HepG2 (cell line): ENCODE data around the gene FAM174B. TPM values are rescaled to one million over a fixed set of nuclear protein-coding genes. Genes with fewer than 3 reads are reported as not detected.
A peak's percentile ranks its signal among the peaks of the same experiment; 100 is the strongest.

ENCODE experiments used
- ATAC-seq: fragments of 200-7000 bp; cut with Tn5 transposase; 3 replicates; pipeline ENCODE4 v1.9.1; 2020; ENCODE audit warnings: mild to moderate bottlenecking, moderate library complexity
- BruUV-seq: library from RNA; stranded (reverse); fragments of 400-500 nt; replicated peaks from 2 replicates; lab custom pipeline; 2021; lab: Mats Ljungman, UMichigan
- CTCF ChIA-PET: fragments of 300-600 bp; formaldehyde crosslinking; extraction: SDS; loops from one replicate; lab custom pipeline; 2021; ENCODE audit warnings: low total read pairs, inconsistent platforms, low intra/inter-chr PET ratio; lab: Yijun Ruan, JAX
- POLR2A ChIA-PET: fragments of 350-600 bp; sonication (Branson Sonifier 250); formaldehyde crosslinking; loops from one replicate; lab custom pipeline; 2020; ENCODE audit warnings: antibody characterized with exemption, inconsistent platforms; lab: Yijun Ruan, JAX
- DNase-seq: peaks from one replicate; pipeline ENCODE4 v3.0.0-alpha.2; 2015; ENCODE audit warnings: low spot score
- FAIRE-seq: peaks from 3 replicates; lab custom pipeline; 2011; peaks lifted over from hg19 to GRCh38; lab: Jason Lieb, UNC
- H2AFZ ChIP-seq: one replicate; pipeline ENCODE4 v1.6.1; 2011; ENCODE audit warnings: low read length, inconsistent platforms
- H3K27ac ChIP-seq: fragments of 300-600 bp; 3 replicates; pipeline ENCODE4 v1.8.0; 2011; ENCODE audit warnings: mixed run types, mild to moderate bottlenecking, mixed read lengths, low read length, inconsistent platforms; ENCODE audit not compliant: insufficient read depth; ENCODE audit errors: extremely low read length
- H3K27me3 ChIP-seq, 2 experiments: fragments of 200-600 bp in 1 of 2; 2 replicates in 1 of 2; 3 replicates in 1 of 2; pipeline versions ENCODE4 v1.6.0 to v1.8.0; 2011; ENCODE audit warnings: low read length in 2 of 2, mild to moderate bottlenecking in 2 of 2, moderate library complexity in 2 of 2, inconsistent platforms in 1 of 2; ENCODE audit not compliant: insufficient read depth in 2 of 2, control insufficient read depth in 1 of 2
- H3K36me3 ChIP-seq, 2 experiments: fragments of 200-600 bp in 1 of 2; replicated peaks in 1 of 2; 2 replicates in 1 of 2; 3 replicates in 1 of 2; pipeline versions ENCODE4 v1.5.1 to v1.8.0; 2011; ENCODE audit warnings: low read length in 2 of 2, inconsistent platforms in 1 of 2; ENCODE audit not compliant: insufficient read depth in 2 of 2, control insufficient read depth in 1 of 2
- H3K4me1 ChIP-seq: 2 replicates; pipeline ENCODE4 v1.5.1; 2012; ENCODE audit warnings: low read length, inconsistent platforms; ENCODE audit not compliant: insufficient read depth
- H3K4me2 ChIP-seq: 2 replicates; pipeline ENCODE4 v1.6.0; 2011; ENCODE audit warnings: low read depth, low read length, inconsistent platforms
- H3K4me3 ChIP-seq, 3 experiments: fragments of 200-600 bp in 1 of 3; sonication (generic), shearing (Covaris generic) in 1 of 3; replicated peaks in 1 of 3; 2 replicates each; pipeline ENCODE4 v1.5.1; 2011 to 2016; ENCODE audit warnings: low read length in 3 of 3, inconsistent platforms in 2 of 3, low read depth in 2 of 3, mild to moderate bottlenecking in 2 of 3, control low read depth in 1 of 3, mixed read lengths in 1 of 3; ENCODE audit not compliant: insufficient read depth in 1 of 3
- H3K79me2 ChIP-seq: one replicate; pipeline ENCODE4 v1.6.1; 2011; ENCODE audit warnings: low read length, inconsistent platforms; ENCODE audit not compliant: insufficient read depth
- H3K9ac ChIP-seq: 2 replicates; pipeline ENCODE4 v1.6.0; 2011; ENCODE audit warnings: mild to moderate bottlenecking, low read depth, low read length, inconsistent platforms; ENCODE audit not compliant: insufficient read depth
- H3K9me3 ChIP-seq: 2 replicates; pipeline ENCODE4 v1.5.1; 2012; ENCODE audit warnings: mild to moderate bottlenecking, low read length
- H4K20me1 ChIP-seq: 2 replicates; pipeline ENCODE4 v1.6.0; 2011; ENCODE audit warnings: inconsistent platforms, mild to moderate bottlenecking, low read length, moderate library complexity; ENCODE audit not compliant: insufficient read depth
- STAG1 ChIP-seq: sonication (generic); formaldehyde crosslinking; IDR thresholded peaks from 2 replicates; pipeline ENCODE4 v1.4.0; 2020; ENCODE audit warnings: missing genetic modification reagents
- ZC3H4 ChIP-seq: sonication (generic); formaldehyde crosslinking; IDR thresholded peaks from 2 replicates; pipeline ENCODE4 v1.4.0; 2020; ENCODE audit warnings: missing genetic modification reagents, borderline replicate concordance
- ZNF563 ChIP-seq: sonication (generic); formaldehyde crosslinking; IDR thresholded peaks from 2 replicates; pipeline ENCODE4 v1.8.0; 2022; ENCODE audit warnings: mild to moderate bottlenecking, moderate library complexity, missing genetic modification reagents
- WGBS: methylation state at CpG from one replicate; pipeline ENCODE4 v1.1.6; 2017; ENCODE audit warnings: low lambda C conversion rate; 5-methylcytosine and 5-hydroxymethylcytosine counted together
- in situ Hi-C: cut with HindIII; loops from 2 replicates; pipeline ENCODE4 v1.10.0; 2017; ENCODE audit warnings: low pct_unique_long_range_greater_than_20kb; ENCODE audit not compliant: extremely low pct_ligation_motif_present
- intact Hi-C: fragments of 100-400 bp; cut with micrococcal nuclease; formaldehyde crosslinking; loops from one replicate; pipeline ENCODE4 v1.10.0; 2022; ENCODE audit not compliant: unreplicated experiment
- polyA plus RNA-seq, 8 experiments: library from polyadenylated mRNA; depleted of rRNA in 3 of 8; stranded (reverse) in 7 of 8; unstranded in 1 of 8; fragments of >200 nt; fragmentation: Illumina TruSeq in 4 of 8; extraction: Trizol in 4 of 8; gene quantifications; 2 replicates each; pipeline versions ENCODE4 v1.2.1 to v1.2.3, GENCODE V29; 2011 to 2016; ENCODE audit warnings: low read depth in 4 of 8, missing spikeins in 1 of 8, mixed read lengths in 1 of 8; ENCODE audit not compliant: insufficient read depth in 1 of 8
- total RNA-seq, 5 experiments: library from RNA; depleted of rRNA; stranded (reverse); fragments of >200 nt; fragmentation: Illumina TruSeq; extraction: Trizol; gene quantifications; 2 replicates each; pipeline ENCODE4 v1.2.3, GENCODE V29; 2016; ENCODE audit warnings: low read depth in 1 of 5
- TF ChIP-seq, protein P1 (sequence below), 2 experiments: fragments of 450-650 bp in 1 of 2; sonication (generic) in 1 of 2; formaldehyde crosslinking; IDR thresholded peaks; 2 replicates each; pipeline versions ENCODE4 v1.5.0 to v1.8.0; 2020 to 2022; ENCODE audit warnings: mild to moderate bottlenecking in 1 of 2, missing genetic modification reagents in 1 of 2
- TF ChIP-seq, protein P2 (sequence below): sonication (generic); formaldehyde crosslinking; IDR thresholded peaks from 2 replicates; pipeline ENCODE4 v1.4.0; 2020; ENCODE audit warnings: missing genetic modification reagents
- TF ChIP-seq, protein P3 (sequence below), 2 experiments: IDR thresholded peaks; 2 replicates each; pipeline ENCODE4 v1.6.1; 2011 to 2012; ENCODE audit warnings: low read length in 2 of 2, borderline replicate concordance in 1 of 2, low read depth in 1 of 2, mild to moderate bottlenecking in 1 of 2, moderate library complexity in 1 of 2

Gene FAM174B
- total and polyA plus RNA-seq, 2 of the 13 experiments (the other 11 are each of a cell fraction or from before 2014, with no cell fraction given): 0.90 to 2.1 TPM

DNA sequence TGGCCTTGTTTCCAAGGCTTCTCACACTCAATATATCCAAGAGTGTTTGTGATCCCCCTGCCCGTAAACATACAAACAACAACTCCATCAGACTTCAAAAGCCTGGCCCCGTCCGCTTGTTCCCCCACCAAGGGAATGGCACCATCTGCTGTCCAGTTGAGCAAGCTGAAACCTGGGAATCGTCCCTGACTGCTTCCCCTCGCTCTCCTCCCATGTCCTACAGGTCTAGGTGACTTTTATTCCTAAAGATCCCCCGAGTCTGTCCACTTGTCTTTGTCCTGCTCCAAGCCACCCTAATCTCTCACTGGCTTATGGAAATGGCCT lies 27.9 kb upstream of the FAM174B start (continued):
- TF ChIP-seq, protein P1, sequence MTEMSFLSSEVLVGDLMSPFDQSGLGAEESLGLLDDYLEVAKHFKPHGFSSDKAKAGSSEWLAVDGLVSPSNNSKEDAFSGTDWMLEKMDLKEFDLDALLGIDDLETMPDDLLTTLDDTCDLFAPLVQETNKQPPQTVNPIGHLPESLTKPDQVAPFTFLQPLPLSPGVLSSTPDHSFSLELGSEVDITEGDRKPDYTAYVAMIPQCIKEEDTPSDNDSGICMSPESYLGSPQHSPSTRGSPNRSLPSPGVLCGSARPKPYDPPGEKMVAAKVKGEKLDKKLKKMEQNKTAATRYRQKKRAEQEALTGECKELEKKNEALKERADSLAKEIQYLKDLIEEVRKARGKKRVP (CRISPR knock-in tag; IDR thresholded peaks at IDR 0.05): no peak
- TF ChIP-seq STAG1 (CRISPR knock-in tag) (peak; percentile 92), ZNF563 (CRISPR knock-in tag) (no peak)
- TF ChIP-seq, all 625 proteins: peak for 6

DNA sequence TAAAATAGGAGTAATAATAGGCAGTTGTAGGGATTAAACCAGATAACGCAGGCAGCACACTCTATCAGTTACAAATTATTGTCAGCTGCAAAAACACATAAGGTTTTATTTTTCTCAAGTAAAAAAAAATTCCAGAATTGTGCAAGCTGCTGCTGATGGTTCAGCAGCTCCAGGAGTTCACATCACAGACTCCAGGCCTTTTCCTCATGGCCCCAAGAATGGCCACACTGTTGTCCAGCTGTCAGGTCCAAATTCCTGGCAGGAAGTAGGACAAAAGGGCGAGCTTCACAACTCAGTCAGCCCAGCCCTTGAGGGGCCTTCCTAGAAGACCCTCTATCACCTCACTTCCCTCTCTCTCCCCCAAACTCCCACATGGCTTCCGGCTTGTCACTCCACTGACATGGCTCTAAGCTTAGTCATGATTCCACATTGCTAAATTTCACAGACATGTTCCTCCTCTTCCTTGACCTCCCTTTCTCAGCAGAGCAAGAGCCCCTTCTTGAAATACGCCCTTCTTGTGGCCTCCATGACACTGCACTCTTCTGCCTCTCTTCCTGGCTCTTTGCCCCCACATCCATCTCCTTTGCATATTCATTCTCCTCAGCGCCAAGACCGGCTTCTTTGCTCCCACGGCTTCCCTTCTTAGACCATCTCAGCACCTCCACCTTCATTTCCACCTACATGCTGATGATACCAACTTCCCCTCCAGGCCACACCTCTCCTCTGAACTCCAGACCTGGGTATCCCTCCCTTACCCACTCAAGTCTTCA lies 27.4 kb upstream of the FAM174B start:
- Histone ChIP-seq H4K20me1 (no peaks in the 10 kb centered on the region), H3K4me2 (no peak overlapping the region), H3K36me3 (no peaks in the 10 kb centered on the region), H3K4me3 (no peak overlapping the region), H3K4me1 (no peaks in the 10 kb centered on the region), H3K9me3 (no peaks in the 10 kb centered on the region), H3K27ac (no peak overlapping the region), H3K9ac (no peak overlapping the region), H3K79me2 (no peaks in the 10 kb centered on the region), H3K27me3 (no peaks in the 10 kb centered on the region), H2AFZ (no peak overlapping the region)
- FAIRE-seq (no peak), ATAC-seq (no peak), DNase-seq (no peak)
- intact Hi-C loops (loop anchor here (1.0 kb wide), 1 partner anchor 292 kb away; no protein-coding TSS in a partner anchor), in situ Hi-C loops (loop anchor here (5.0 to 25.0 kb wide), 2 partner anchors 161 to 596 kb away; no protein-coding TSS in a partner anchor)
- POLR2A ChIA-PET: no interaction called here
- 49% methylated on average over 7 of the region's 7 CpGs for WGBS
- no TSS peak for BruUV-seq
- TF ChIP-seq, protein P2, sequence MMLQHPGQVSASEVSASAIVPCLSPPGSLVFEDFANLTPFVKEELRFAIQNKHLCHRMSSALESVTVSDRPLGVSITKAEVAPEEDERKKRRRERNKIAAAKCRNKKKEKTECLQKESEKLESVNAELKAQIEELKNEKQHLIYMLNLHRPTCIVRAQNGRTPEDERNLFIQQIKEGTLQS (CRISPR knock-in tag): no peak
- TF ChIP-seq ZC3H4: no peak
- TF ChIP-seq, protein P3, sequence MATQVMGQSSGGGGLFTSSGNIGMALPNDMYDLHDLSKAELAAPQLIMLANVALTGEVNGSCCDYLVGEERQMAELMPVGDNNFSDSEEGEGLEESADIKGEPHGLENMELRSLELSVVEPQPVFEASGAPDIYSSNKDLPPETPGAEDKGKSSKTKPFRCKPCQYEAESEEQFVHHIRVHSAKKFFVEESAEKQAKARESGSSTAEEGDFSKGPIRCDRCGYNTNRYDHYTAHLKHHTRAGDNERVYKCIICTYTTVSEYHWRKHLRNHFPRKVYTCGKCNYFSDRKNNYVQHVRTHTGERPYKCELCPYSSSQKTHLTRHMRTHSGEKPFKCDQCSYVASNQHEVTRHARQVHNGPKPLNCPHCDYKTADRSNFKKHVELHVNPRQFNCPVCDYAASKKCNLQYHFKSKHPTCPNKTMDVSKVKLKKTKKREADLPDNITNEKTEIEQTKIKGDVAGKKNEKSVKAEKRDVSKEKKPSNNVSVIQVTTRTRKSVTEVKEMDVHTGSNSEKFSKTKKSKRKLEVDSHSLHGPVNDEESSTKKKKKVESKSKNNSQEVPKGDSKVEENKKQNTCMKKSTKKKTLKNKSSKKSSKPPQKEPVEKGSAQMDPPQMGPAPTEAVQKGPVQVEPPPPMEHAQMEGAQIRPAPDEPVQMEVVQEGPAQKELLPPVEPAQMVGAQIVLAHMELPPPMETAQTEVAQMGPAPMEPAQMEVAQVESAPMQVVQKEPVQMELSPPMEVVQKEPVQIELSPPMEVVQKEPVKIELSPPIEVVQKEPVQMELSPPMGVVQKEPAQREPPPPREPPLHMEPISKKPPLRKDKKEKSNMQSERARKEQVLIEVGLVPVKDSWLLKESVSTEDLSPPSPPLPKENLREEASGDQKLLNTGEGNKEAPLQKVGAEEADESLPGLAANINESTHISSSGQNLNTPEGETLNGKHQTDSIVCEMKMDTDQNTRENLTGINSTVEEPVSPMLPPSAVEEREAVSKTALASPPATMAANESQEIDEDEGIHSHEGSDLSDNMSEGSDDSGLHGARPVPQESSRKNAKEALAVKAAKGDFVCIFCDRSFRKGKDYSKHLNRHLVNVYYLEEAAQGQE (IDR thresholded peaks at IDR 0.05; ENCODE audit: borderline replicate concordance in 1 of 2, low read depth in 1 of 2, low read length in 2 of 2): no peak
- CTCF ChIA-PET: interaction anchor here (0.9 to 2.4 kb wide), 3 partner anchors 71 to 161 kb away, joined by 3 to 43 read pairs (median 3); no protein-coding TSS in a partner anchor
